A673 (cell line): Measurements from ENCODE around the gene CEBPB. TPM values are rescaled to one million over a fixed set of nuclear protein-coding genes. Genes with fewer than 3 reads are reported as not detected.

Experiments used
- BruUV-seq: library from RNA; stranded (reverse); fragments of 400-500 nt; replicated peaks from 2 replicates; lab custom pipeline; 2021; lab: Mats Ljungman, UMichigan
- CTCF ChIA-PET: fragments of 300-600 bp; sonication (Branson Sonifier 250); formaldehyde crosslinking; loops from one replicate; lab custom pipeline; 2022; ENCODE audit warnings: antibody characterized with exemption; lab: Charles Lee
- POLR2A ChIA-PET: fragments of 300-600 bp; sonication (Branson Sonifier 250); formaldehyde crosslinking; loops from one replicate; lab custom pipeline; 2022; ENCODE audit warnings: antibody characterized with exemption; ENCODE audit not compliant: low non-redundant PET; lab: Charles Lee
- DNase-seq: peaks from one replicate; pipeline ENCODE4 v3.0.0-alpha.2; 2015; ENCODE audit warnings: low spot score
- H3K27ac ChIP-seq: fragments of 200-600 bp; sonication (generic); 2 replicates; pipeline ENCODE4 v1.5.1; 2016; ENCODE audit warnings: mixed run types, low read depth, mild to moderate bottlenecking, mixed read lengths, antibody characterized with exemption, low read length; ENCODE audit not compliant: poor library complexity, severe bottlenecking
- H3K27me3 ChIP-seq: fragments of 200-600 bp; sonication (generic); replicated peaks from 2 replicates; pipeline ENCODE4 v1.6.1; 2017; ENCODE audit warnings: mixed run types, low read depth, mild to moderate bottlenecking, mixed read lengths, antibody characterized with exemption, low read length; ENCODE audit not compliant: insufficient read depth, poor library complexity
- H3K36me3 ChIP-seq: fragments of 200-600 bp; sonication (generic); 2 replicates; pipeline ENCODE4 v1.6.1; 2016; ENCODE audit warnings: mixed run types, mild to moderate bottlenecking, mixed read lengths, antibody characterized with exemption, low read length; ENCODE audit not compliant: insufficient read depth, poor library complexity, severe bottlenecking
- H3K4me1 ChIP-seq: fragments of 200-600 bp; sonication (generic); 2 replicates; pipeline ENCODE4 v1.6.1; 2017; ENCODE audit warnings: mixed run types, mild to moderate bottlenecking, mixed read lengths, antibody characterized with exemption, low read length; ENCODE audit not compliant: insufficient read depth, poor library complexity, severe bottlenecking
- H3K4me3 ChIP-seq: fragments of 200-600 bp; sonication (generic); 2 replicates; pipeline ENCODE4 v1.5.1; 2016; ENCODE audit warnings: low read depth, mixed run types, mild to moderate bottlenecking, mixed read lengths, low read length; ENCODE audit not compliant: poor library complexity, severe bottlenecking
- H3K9me3 ChIP-seq: fragments of 200-600 bp; sonication (generic); 2 replicates; pipeline ENCODE4 v1.6.1; 2016; ENCODE audit warnings: mixed run types, low read depth, mild to moderate bottlenecking, mixed read lengths, antibody characterized with exemption, low read length; ENCODE audit not compliant: poor library complexity, severe bottlenecking
- CTCF ChIP-seq: fragments of 300-800, 200-600 bp; sonication (generic); conservative IDR thresholded peaks from 2 replicates; pipeline ENCODE4 v1.5.1; 2017; ENCODE audit warnings: low read depth, mild to moderate bottlenecking, antibody characterized with exemption, low read length, moderate library complexity, mixed read lengths
- EZH2 ChIP-seq: fragments of 200-600 bp; sonication (generic); IDR thresholded peaks from 2 replicates; pipeline ENCODE4 v1.6.1; 2017; ENCODE audit warnings: borderline replicate concordance, low read depth, mild to moderate bottlenecking, mixed read lengths, antibody characterized with exemption, low read length; ENCODE audit not compliant: poor library complexity, severe bottlenecking
- intact Hi-C: fragments of 100-400 bp; cut with micrococcal nuclease; formaldehyde crosslinking; loops from one replicate; pipeline ENCODE4 v1.10.0; 2022; ENCODE audit not compliant: unreplicated experiment
- total RNA-seq: library from RNA; stranded (reverse); gene quantifications from 2 replicates; pipeline ENCODE4 v1.2.3, GENCODE V29; 2021

Gene CEBPB
- total RNA-seq, 1 experiment from 2014 or later = 130 TPM

DNA sequence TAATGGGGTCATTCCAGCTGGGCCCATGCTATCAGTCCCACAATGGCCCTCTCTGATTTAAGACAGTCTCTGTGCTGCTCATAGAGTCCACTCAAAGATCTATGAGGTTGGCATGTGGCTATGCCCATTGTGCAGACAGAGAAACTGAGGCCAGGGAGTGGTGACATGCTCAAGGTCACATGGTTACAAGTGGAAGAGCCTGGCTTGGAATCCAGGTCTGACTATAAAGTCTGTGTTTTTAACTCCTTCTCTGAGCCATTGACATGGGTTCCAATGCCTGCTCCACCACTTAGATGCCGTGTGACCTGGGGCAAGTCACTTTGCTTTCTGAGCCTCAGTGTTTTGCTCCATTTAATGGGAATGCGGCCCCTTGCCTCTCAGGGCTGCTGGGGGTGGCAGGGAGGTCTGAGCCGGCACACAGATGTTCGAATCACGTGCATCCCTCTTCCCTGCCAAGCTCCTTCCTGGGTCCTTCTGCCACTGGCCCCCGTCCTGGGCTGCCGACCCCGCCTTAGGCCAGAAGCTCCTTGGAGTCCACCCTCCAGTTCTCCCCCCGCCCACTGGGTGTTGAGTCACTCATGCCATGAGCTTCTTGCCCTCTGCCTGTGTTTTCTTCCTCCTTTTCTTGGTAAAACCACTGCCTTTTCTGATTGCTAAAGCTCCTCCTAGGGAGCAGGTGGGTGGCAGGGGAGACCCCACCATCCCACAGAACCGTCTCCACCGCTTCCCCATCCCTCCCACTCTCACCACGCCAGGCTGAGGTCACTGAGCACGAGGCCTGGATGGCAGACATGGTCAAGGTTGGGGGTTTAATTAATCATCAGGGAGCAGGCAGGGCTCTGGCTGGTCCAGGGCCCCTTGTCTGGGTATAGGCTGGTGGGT, 35.7 kb downstream of the CEBPB start:
- intact Hi-C loops = no loop called here
- no peak for DNase-seq
- no TSS peak for BruUV-seq
- TF ChIP-seq CTCF = no peak
- TF ChIP-seq EZH2 = no peak
- no peaks in the 10 kb centered on the region for H3K36me3 ChIP-seq
- ChIA-PET POLR2A (no interaction called here), CTCF (no interaction called here)
- H3K4me3 ChIP-seq = no peak overlapping the region
- no peaks in the 10 kb centered on the region for H3K27me3 ChIP-seq
- no peaks in the 10 kb centered on the region for H3K9me3 ChIP-seq
- H3K4me1 ChIP-seq = no peaks in the 10 kb centered on the region
- H3K27ac ChIP-seq = no peak overlapping the region

DNA sequence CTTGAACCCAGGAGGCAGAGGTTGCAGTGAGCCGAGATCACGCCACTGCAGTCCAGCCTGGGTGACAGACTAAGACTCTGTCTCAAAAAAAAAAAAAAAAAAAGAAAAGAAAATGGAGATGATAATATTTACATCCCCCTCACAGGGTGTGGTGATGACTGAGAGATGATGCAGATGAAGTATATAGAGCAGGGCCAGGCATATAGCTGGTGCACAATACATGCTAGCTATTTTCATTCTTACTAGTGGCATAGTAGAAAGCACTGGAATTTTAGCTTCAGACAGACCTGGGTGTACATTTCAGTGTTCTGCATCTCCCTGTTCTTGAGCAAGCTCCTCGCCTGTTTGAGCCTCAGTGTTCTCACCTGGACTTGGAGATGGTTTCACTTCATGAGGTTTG, 36.9 kb downstream of the CEBPB start:
- intact Hi-C loops = no loop called here
- Histone ChIP-seq H3K9me3 (no peaks in the 10 kb centered on the region), H3K36me3 (no peaks in the 10 kb centered on the region), H3K4me1 (no peaks in the 10 kb centered on the region), H3K4me3 (no peak overlapping the region), H3K27me3 (no peaks in the 10 kb centered on the region), H3K27ac (no peak overlapping the region)
- TF ChIP-seq EZH2 (no peak), CTCF (no peak)
- CTCF ChIA-PET = no interaction called here
- no TSS peak for BruUV-seq
- POLR2A ChIA-PET = no interaction called here
- no peak for DNase-seq

GRCh38 chr20:50229156-50229607, 38.6 kb downstream of the CEBPB start:
- H3K4me1 ChIP-seq = no peaks in the 10 kb centered on the region
- H3K36me3 ChIP-seq = no peaks in the 10 kb centered on the region
- ChIA-PET POLR2A (no interaction called here), CTCF (no interaction called here)
- DNase-seq = no peak
- H3K27me3 ChIP-seq = no peaks in the 10 kb centered on the region
- no TSS peak for BruUV-seq
- no peaks in the 10 kb centered on the region for H3K9me3 ChIP-seq
- H3K27ac ChIP-seq = no peak overlapping the region
- no peak for TF ChIP-seq CTCF
- TF ChIP-seq EZH2 = no peak
- no peak overlapping the region for H3K4me3 ChIP-seq
- intact Hi-C loops = no loop called here
